Activated CD8-positive, alpha-beta T cell treated with anti-CD3 and anti-CD28 coated beads for 36 hours (primary cell): ENCODE measurements around the gene RAET1E. TPM values are rescaled to one million over a fixed set of nuclear protein-coding genes. Genes with fewer than 3 reads are reported as not detected.

Source experiments
- ATAC-seq: fragments of 200-7000 bp; cut with Tn5 transposase; one replicate; pipeline ENCODE4 v1.10.0; 2021; ENCODE audit warnings: mild to moderate bottlenecking, moderate library complexity
- CTCF ChIA-PET: fragments of 350-600 bp; sonication (Branson Sonifier 250); formaldehyde crosslinking; loops from one replicate; lab custom pipeline; 2021; ENCODE audit warnings: antibody characterized with exemption; lab: Charles Lee
- POLR2A ChIA-PET: fragments of 350-600 bp; sonication (Branson Sonifier 250); formaldehyde crosslinking; loops from one replicate; lab custom pipeline; 2021; ENCODE audit warnings: antibody characterized with exemption; lab: Charles Lee
- DNase-seq: peaks from one replicate; pipeline ENCODE4 v3.0.0-alpha.2; 2020
- H3K27ac Mint-ChIP-seq: one replicate; pipeline ENCODE4 v1.8.0; 2021; ENCODE audit warnings: mild to moderate bottlenecking, mixed read lengths
- H3K27me3 Mint-ChIP-seq: one replicate; pipeline ENCODE4 v1.8.0; 2021; ENCODE audit warnings: mixed read lengths
- H3K36me3 Mint-ChIP-seq: one replicate; pipeline ENCODE4 v1.8.0; 2021; ENCODE audit warnings: low read depth, mixed read lengths
- H3K4me1 Mint-ChIP-seq: one replicate; pipeline ENCODE4 v1.8.0; 2021; ENCODE audit warnings: low read depth, mixed read lengths
- H3K4me3 Mint-ChIP-seq: one replicate; pipeline ENCODE4 v1.8.0; 2021; ENCODE audit warnings: mild to moderate bottlenecking, moderate library complexity, mixed read lengths
- H3K9me3 Mint-ChIP-seq: one replicate; pipeline ENCODE4 v1.8.0; 2021; ENCODE audit warnings: mixed read lengths
- CTCF ChIP-seq: fragments of 200-600 bp; IDR thresholded peaks from one replicate; pipeline ENCODE4 v1.8.0; 2022; ENCODE audit warnings: antibody characterized with exemption, mild to moderate bottlenecking
- intact Hi-C: fragments of 100-400 bp; cut with micrococcal nuclease; formaldehyde crosslinking; loops from one replicate; pipeline ENCODE4 v1.10.0; 2022
- total RNA-seq, 2 experiments: library from RNA; stranded (reverse); gene quantifications; one replicate each; pipeline ENCODE4 v1.2.3, GENCODE V29; 2021

RAET1E gene
- total RNA-seq, 2 experiments from 2014 or later, result not detected

GRCh38 chr6:149941583-149942460 lies 43.9 kb upstream of the RAET1E start, which contains the start of gene ULBP2:
TSS of gene ULBP2 (plus strand) at chr6:149942014. CDS start at chr6:149942073, 59 bp downstream.
- peak; percentile 94 for ATAC-seq
- Mint-ChIP-seq H3K4me3 (peak within 1 kb of the TSS; percentile 77), H3K27me3 (peaks cover 38% of the 10 kb centered on the region), H3K27ac (peak within 1 kb of the TSS; percentile 68), H3K4me1 (peaks cover 25% of the 10 kb centered on the region), H3K36me3 (no peaks in the 10 kb centered on the region), H3K9me3 (no peaks in the 10 kb centered on the region)
- DNase-seq, result peak; percentile 96
- ChIA-PET CTCF (interaction anchor here (1.0 to 1.5 kb wide), 2 partner anchors 75 to 129 kb away, joined by 3 to 7 read pairs; no protein-coding TSS in a partner anchor), POLR2A (no interaction called here)
- TF ChIP-seq CTCF, result no peak
- intact Hi-C loops, result no loop called here

- no peak for ATAC-seq
- H3K27me3 Mint-ChIP-seq, result peaks cover 47% of the 10 kb centered on the region
- peak overlapping the region; percentile 26 for H3K4me3 Mint-ChIP-seq
- no peaks in the 10 kb centered on the region for H3K36me3 Mint-ChIP-seq
- no peak overlapping the region for H3K27ac Mint-ChIP-seq
- no peaks in the 10 kb centered on the region for H3K9me3 Mint-ChIP-seq
- TF ChIP-seq CTCF, result no peak
- POLR2A ChIA-PET, result interaction anchor here (1.0 kb wide), 1 partner anchor 50 kb away, joined by 4 read pairs; no protein-coding TSS in a partner anchor
- peaks cover 25% of the 10 kb centered on the region for H3K4me1 Mint-ChIP-seq
- intact Hi-C loops, result no loop called here
- DNase-seq, result no peak
- CTCF ChIA-PET, result interaction anchor here (1.0 to 1.5 kb wide), 3 partner anchors 22 to 131 kb away, joined by 3 to 7 read pairs (median 3); no protein-coding TSS in a partner anchor
These were observed 42.7 kb upstream of the RAET1E start for GRCh38 chr6:149940672-149940982.

- Mint-ChIP-seq H3K9me3 (no peaks in the 10 kb centered on the region), H3K4me1 (peaks cover 27% of the 10 kb centered on the region), H3K36me3 (no peaks in the 10 kb centered on the region), H3K4me3 (peak overlapping the region; percentile 26), H3K27ac (no peak overlapping the region), H3K27me3 (peaks cover 51% of the 10 kb centered on the region)
- intact Hi-C loops, result loop anchor here (5.0 to 10.0 kb wide), 2 partner anchors 62 to 405 kb away; no protein-coding TSS in a partner anchor
- ATAC-seq (no peak), DNase-seq (no peak)
- no peak for TF ChIP-seq CTCF
- POLR2A ChIA-PET, result interaction anchor here (1.0 kb wide), 1 partner anchor 50 kb away, joined by 4 read pairs; no protein-coding TSS in a partner anchor
- CTCF ChIA-PET, result interaction anchor here (1.0 to 1.5 kb wide), 4 partner anchors 21 to 131 kb away, joined by 3 to 7 read pairs (median 3); no protein-coding TSS in a partner anchor
These were observed 42.2 kb upstream of the RAET1E start for GRCh38 chr6:149939909-149940671.

- no peaks in the 10 kb centered on the region for H3K36me3 Mint-ChIP-seq
- ChIA-PET POLR2A (no interaction called here), CTCF (interaction anchor here (1.3 to 1.5 kb wide), 2 partner anchors 22 to 78 kb away, joined by 3 to 5 read pairs; no protein-coding TSS in a partner anchor)
- H3K4me1 Mint-ChIP-seq, result peaks cover 33% of the 10 kb centered on the region
- DNase-seq (no peak), ATAC-seq (no peak)
- no peak for TF ChIP-seq CTCF
- H3K27ac Mint-ChIP-seq, result peak overlapping the region; percentile 8
- H3K27me3 Mint-ChIP-seq, result peaks cover 58% of the 10 kb centered on the region
- no peaks in the 10 kb centered on the region for H3K9me3 Mint-ChIP-seq
- intact Hi-C loops, result loop anchor here (5.0 to 10.0 kb wide), 2 partner anchors 63 to 405 kb away; no protein-coding TSS in a partner anchor
- H3K4me3 Mint-ChIP-seq, result peak overlapping the region; percentile 67
These were observed 41.4 kb upstream of the RAET1E start for GRCh38 chr6:149939356-149939648.
